Right lobe of liver (tissue), 4 donors: Measurements from ENCODE around the gene RAD51C.

ENCODE experiments used
- CTCF ChIP-seq, 4 donors: fragments of 200-600 bp in 3 of 4; fragments of 450-650 bp in 1 of 4; IDR thresholded peaks; one replicate each; pipeline versions ENCODE4 v1.5.1 to v1.8.0; 2016 to 2022; ENCODE audit warnings: antibody characterized with exemption in 4 of 4, mild to moderate bottlenecking in 2 of 4
- POLR2A ChIP-seq: fragments of 450-650 bp; IDR thresholded peaks from one replicate; pipeline ENCODE4 v1.6.1; 2017; ENCODE audit warnings: antibody characterized with exemption, mild to moderate bottlenecking
- donor health status: DM: no; HTN: no; CAD: no.
- donor health status: DM: no; HTN: no; CAD: no.
- donor health status: DM: no; HTN: yes; CAD: no.

GRCh38 chr17:58677194-58677880, 15.1 kb upstream of the RAD51C start:
- TF ChIP-seq CTCF (IDR thresholded peaks at IDR 0.05) (no peak), POLR2A (no peak)
